GM19099 (cell line): ENCODE results near the gene CCDC82.

ENCODE experiments used
- POLR2A ChIP-seq: IDR thresholded peaks from 3 replicates; pipeline ENCODE4 v1.6.1; 2011; ENCODE audit warnings: low read depth; ENCODE audit not compliant: insufficient read length; ENCODE audit errors: extremely low read depth

CCDC82 gene

GRCh38 chr11:96376796-96377195 lies 12.9 kb downstream of the CCDC82 start:
- no peak for TF ChIP-seq POLR2A

DNA sequence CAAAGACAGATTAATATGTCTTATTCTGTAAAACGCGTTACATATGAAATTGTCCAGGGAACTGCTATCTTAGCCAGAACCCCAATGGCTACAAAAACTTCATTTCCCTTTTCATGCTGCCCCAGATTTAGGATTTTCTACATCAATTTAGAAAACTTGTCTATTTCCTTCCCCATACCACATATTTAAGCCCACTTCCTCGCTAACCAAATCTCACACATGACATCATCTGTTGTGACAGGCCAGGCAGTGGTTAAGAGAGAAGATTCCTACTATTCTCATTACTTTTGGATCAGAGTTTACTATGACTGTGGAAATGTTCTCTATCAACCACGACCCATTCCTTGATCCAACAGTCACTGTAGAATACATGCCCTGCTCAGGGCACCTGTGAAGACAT lies 15.9 kb downstream of the CCDC82 start:
- no peak for TF ChIP-seq POLR2A

- no peak for TF ChIP-seq POLR2A
Measured at GRCh38 chr11:96367342-96367741, 22.4 kb downstream of the CCDC82 start.

DNA sequence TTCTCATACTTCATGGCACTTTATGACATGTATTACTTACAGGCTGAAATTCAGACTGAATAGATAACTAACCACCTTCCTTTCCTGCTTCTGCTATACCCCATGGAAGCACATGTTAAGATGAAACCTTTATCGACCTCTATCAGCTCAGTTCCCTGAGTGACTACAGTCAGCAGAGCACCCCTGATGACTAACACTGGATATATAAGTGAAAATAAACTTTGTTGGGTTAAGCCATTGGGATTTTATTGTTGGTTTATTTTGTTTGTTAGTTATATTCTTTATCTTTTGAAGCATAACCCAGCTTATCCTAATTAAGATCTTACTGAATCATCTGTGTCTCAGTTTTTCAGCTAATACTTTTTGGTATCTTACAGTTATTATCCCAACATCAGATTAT lies 23.7 kb downstream of the CCDC82 start:
- TF ChIP-seq POLR2A: no peak

DNA sequence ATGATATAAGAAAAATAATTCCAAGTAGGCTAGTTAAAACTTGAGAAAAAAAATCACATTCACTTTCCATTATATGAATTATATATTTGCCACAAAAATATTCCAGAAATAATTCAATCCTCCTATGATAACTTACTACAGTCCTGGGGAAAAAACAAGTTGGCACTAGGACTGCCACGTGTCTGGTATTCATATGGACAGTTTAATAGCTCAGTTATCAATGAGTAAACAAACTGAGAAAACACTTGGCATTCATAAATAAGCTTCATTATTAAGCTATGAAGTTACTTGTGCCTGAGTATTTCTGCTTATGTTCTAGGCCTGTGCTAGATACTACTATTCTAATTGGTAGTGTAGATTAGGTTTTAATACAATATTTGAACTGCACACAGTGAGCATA lies 24.2 kb downstream of the CCDC82 start:
- TF ChIP-seq POLR2A: no peak

GRCh38 chr11:96361778-96362177 lies 27.9 kb downstream of the CCDC82 start:
- no peak for TF ChIP-seq POLR2A

DNA sequence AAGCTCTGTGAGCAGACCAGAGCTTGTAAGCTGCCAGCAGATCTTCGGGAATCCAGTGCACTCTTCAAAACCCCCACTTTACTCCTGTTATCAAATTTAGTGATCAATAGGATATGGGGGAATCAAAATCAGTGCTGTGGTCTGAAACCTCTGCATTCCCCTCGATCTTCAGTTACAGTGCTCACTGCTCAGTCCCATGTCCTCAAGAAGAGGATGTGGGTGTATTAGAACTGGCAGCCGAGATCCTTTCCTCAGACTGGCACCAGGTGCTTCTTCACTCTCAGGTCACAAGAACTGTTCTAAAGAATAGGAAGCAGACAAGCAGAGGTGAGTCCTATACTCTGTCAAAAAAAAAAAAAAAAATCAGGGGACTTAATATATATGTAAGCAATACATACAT lies 31.4 kb downstream of the CCDC82 start:
- TF ChIP-seq POLR2A: no peak

GRCh38 chr11:96357794-96358193 lies 31.9 kb downstream of the CCDC82 start:
- no peak for TF ChIP-seq POLR2A

DNA sequence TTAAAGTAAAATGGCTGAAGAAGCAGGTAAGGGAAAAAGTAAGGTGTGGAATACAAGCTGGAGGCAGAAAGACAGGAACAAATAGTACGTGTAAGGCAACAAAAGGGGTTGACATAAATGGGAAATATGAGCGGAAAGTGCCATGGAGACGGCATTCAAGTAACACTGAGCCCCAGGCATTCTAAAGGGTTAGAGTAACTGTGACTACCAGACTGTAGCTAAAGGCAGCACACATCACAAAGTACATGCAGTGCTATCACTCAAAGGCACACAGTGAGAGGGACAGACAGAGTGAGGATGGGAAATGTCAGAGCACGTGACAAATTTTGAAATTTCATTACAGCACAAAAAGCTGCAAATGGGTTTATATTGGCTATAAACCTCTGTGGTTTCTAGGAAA lies 32.9 kb downstream of the CCDC82 start:
- TF ChIP-seq POLR2A: no peak

GRCh38 chr11:96342961-96343711 lies 46.6 kb downstream of the CCDC82 start, which contains the start of gene MAML2:
Gene MAML2, minus strand, starts transcription at chr11:96343195. Its CDS starts 1,300 bp downstream, at chr11:96341895.
- TF ChIP-seq POLR2A: peak; percentile 27

DNA sequence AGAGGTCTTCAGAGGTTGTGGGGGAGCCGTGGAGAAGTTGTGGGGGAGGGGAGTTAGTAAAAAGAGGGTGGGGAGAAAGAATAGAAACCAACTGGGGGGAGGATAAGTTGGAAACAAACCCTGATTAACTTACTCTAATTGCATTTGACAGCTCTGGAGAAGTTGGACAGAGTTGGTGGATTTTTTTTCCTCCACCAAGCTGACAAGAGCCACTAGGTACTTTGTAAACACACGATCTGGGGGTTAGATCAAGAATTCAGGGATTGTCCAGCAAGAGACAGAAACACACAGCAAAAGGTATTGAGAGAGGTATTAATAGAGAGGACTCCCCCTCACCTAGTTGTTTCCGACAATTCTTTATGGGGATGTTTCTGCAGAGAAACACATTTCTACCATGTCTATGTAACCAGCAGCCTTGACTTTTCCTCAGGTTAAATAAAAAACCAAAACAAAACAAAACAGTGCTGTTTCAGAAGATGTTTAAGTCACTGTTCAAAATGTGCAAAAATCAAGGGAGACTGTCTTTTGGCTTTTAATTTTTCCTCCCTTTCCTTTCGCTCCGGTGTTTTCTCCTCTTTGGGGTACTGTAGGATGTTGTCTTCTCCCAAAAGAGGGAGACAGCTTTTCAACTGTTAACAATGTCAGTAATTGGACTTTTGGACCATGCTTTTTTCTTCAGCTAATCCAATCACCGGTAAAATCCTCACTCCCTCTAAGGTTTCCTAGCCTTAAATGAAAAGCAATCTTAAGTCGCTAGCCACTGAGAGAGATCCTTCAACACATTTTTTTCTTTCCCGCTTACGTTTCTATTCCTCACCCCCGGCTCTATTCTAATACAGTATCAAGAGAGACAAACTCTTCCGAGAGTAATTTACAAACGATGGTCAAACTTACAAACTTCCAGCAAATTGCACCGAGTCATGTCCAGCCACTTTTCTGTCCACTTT lies 47.4 kb downstream of the CCDC82 start:
- no peak for TF ChIP-seq POLR2A

- TF ChIP-seq POLR2A: peak; percentile 48
Measured at GRCh38 chr11:96341211-96342013, 48.3 kb downstream of the CCDC82 start.

GRCh38 chr11:96340555-96340885 lies 49.2 kb downstream of the CCDC82 start:
- no peak for TF ChIP-seq POLR2A

GRCh38 chr11:96339706-96340554 lies 49.8 kb downstream of the CCDC82 start:
- no peak for TF ChIP-seq POLR2A
